ENCODE data around the gene TAS2R13.

TAS2R13 gene, protein sequence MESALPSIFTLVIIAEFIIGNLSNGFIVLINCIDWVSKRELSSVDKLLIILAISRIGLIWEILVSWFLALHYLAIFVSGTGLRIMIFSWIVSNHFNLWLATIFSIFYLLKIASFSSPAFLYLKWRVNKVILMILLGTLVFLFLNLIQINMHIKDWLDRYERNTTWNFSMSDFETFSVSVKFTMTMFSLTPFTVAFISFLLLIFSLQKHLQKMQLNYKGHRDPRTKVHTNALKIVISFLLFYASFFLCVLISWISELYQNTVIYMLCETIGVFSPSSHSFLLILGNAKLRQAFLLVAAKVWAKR

DNA sequence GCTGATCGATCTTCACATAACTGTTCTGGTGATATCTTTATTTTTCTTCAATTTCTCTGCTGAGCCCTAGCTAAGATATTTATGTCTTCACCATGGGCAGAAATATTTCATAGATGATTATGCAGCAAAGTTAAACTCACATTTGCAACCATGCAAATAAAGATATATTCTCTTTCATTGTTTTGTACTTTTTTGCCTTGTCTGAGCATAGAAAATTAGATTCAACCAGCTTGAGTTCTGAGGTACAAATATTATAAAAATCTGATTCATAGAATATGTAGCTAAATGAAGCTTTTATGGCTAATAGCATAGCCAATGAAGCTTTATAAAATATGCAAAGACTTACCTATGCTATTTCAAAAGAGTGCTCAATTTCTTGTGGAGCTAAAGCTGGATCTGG is at the start of gene TAS2R13:
Gene TAS2R13 (minus strand): TSS at position 101 of the 400 bp plus-strand sequence. CDS start 264 bp downstream, outside the sequence.
- no peak for DNase-seq (ENCODE audit: low read depth in 1 of 2, low spot score in 1 of 2)

DNA sequence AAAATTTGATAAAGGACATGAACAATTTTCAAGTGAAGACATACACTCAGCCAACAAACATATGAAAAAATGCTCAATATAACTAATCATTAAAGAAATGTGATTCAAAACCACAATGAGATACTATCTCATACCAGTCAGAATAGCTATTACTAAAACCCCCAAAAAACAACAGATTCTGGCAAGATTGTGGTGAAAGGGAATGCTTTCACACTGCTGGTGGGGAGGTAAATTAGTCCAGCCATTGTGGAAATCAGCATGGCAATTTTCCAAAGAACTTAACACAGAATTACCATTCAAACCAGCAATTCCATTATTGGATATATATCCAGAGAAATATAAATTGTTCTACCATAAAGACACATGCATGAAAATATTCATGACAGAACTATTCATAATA is 48.4 kb upstream of the TAS2R13 start:
- DNase-seq (ENCODE audit: low read depth in 1 of 2, low spot score in 1 of 2) = no peak

DNA sequence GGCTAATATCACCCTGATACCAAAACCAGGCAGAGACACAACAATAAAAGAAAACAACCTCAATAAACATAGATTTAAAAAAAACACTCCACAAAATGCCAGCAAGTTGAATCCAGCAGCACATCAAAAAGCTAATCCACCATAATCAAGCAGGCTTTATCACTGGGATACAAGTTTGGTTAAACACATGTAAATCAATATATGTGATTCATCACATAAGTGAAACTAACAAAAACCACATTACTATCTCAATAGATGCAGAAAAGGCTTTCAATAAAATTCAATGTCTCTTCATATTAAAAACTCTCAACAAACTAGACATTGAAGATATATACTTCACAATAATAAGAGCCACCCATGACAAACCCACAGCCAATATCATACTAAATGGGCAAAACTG is 46.7 kb upstream of the TAS2R13 start:
- no peak for DNase-seq (ENCODE audit: low read depth in 1 of 2, low spot score in 1 of 2)

DNA sequence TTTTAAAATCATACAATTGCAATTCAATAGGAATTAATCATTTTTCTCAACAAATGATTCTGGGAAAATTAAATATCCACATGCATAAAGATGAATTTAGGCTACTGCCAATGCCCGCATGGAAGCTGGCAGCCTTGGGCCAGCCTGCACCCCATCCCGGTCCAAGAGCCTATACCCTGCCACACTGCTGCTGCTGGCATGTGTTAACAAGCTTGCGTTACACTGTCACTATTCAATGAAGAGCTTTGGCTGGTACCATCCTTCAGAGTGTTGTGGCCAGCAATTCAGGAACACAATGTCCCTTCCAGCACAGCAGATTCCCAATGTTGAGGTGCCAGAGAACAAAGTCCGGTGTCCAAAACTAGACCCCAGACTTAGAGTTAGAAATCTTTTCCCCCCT is 43.3 kb upstream of the TAS2R13 start:
- no peak for DNase-seq (ENCODE audit: low read depth in 1 of 2, low spot score in 1 of 2)

DNA sequence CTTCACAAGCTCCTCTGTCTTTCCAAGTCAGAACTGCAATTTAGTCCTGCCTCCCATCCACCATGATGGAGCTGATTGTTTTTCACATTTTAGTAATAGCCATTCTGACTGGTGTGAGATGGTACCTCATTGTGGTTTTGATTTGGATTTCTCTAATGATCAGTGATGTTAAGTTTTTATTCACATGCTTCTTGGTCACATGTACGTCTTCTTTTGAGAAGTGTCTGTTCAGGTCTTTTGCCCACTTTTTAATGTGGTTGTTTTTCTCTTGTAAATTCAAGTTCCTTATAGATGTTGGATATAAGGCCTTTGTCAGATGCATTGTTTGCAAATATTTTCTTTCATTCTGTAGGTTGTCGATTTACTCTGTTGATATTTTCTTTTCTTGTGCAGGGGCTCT is 33.8 kb upstream of the TAS2R13 start:
- DNase-seq (ENCODE audit: low read depth in 1 of 2, low spot score in 1 of 2) = no peak

DNA sequence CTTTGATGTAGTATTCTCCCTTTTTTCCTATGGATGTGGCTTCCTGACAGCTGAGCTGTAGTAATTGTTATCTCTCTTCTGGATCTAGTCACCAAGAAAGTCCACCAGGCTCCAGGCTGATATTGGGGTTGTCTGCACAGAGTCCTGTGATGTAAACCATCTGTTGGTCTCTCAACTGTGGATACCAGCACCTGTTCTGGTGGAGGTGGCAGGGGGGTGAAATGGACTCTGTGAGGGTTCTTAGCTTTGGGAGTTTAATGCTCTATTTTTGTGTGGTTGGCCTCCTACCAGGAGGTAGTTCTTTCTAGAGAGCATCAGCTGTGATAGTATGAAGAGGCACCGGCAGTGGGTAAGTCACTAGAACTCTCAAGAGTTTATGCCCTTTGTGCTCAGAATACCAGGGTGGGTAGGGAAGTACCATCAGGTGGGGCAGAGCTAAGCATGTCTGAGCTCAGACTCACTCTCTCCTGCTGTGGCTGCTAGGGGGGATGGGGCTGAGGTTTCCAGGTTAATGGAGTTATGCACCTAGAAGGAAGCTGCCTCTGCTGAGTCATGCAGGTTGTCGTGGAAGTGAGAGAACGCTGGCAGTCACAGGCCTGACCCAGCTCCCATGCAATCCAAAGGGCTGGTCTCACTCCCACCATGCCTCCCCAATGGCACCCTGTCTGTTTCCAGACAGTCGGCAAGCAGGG is 32.7 kb upstream of the TAS2R13 start:
- DNase-seq (ENCODE audit: low read depth in 1 of 2, low spot score in 1 of 2) = no peak

DNA sequence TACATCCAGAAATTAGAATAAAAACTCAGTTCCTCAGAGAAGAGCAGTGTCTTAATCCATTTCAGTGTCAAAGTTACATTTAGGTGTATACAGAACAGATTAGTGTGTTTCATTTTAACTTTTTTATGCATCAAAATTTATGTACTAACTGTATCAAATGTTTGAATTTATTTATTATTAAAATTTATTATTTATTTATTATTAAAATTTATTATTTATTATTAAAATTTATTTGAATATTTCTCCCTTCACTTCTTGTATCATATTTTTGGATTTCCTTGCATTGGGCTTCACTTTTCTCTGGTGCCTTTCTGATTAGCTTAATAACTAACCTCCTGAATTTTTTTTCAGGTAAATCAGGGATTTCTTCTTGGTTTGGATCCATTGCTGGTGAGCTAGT is 32.0 kb upstream of the TAS2R13 start:
- DNase-seq (ENCODE audit: low read depth in 1 of 2, low spot score in 1 of 2) = no peak

DNA sequence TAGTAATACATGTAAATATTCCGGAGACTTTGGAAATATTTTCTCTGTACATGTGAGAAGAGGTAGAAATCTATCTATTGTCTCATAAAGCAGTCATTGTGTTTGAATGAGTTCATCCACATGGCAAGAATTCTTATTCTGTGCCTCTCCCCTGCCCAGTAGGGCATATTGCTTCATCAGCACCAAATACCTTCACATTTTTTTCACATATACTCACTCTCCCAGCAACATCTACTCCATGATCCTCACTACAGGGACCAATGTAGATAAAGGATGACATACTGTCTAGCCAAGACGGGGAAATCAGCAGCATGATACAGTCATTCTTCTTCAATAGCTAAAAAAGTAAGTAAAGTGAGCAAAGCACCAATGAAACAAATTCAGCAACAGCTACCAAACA is 31.0 kb upstream of the TAS2R13 start:
- DNase-seq (ENCODE audit: low read depth in 1 of 2, low spot score in 1 of 2) = no peak

DNA sequence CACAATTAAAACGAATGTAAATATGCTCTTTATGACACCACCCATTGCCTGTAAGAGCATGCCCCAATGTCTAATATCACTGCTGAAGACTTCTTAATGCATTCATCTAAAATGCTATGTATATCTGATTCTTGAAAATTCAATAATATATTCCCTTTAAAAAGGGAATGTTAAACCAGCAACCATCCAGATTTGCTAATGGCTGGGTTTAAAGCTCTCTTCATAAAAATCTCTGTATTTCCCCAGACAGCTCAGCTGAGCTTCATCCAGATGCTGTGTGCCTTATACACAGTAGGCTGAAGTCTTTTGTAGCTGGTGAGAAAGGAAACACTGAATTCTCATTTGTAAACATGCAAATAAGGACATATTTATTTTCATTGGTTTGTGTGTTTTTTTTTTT is 29.8 kb upstream of the TAS2R13 start, which contains the start of gene TAS2R14:
Gene TAS2R14 (minus strand): TSS at position 101 of the 400 bp plus-strand sequence. CDS start 56 bp downstream, at position 45.
- no peak for DNase-seq (ENCODE audit: low read depth in 1 of 2, low spot score in 1 of 2)

DNA sequence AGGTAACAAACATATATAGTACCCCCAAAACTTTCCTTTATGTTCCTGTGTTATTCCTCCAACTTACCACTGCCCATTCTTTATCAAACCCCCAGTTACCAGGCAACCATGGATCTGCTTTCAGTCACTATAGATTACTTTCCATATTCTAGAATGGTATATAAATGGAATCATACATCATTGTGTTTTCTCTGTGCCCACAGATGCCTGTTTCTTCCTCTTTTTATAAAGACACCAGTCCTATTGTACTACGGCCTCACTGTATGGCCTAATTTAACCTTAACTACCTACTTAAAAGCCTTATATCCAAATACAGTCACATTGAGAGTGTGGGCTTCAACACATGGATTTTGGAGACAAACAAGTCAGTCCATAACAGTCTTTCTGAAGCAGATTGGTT is 27.1 kb upstream of the TAS2R13 start:
- DNase-seq (ENCODE audit: low read depth in 1 of 2, low spot score in 1 of 2) = no peak

DNA sequence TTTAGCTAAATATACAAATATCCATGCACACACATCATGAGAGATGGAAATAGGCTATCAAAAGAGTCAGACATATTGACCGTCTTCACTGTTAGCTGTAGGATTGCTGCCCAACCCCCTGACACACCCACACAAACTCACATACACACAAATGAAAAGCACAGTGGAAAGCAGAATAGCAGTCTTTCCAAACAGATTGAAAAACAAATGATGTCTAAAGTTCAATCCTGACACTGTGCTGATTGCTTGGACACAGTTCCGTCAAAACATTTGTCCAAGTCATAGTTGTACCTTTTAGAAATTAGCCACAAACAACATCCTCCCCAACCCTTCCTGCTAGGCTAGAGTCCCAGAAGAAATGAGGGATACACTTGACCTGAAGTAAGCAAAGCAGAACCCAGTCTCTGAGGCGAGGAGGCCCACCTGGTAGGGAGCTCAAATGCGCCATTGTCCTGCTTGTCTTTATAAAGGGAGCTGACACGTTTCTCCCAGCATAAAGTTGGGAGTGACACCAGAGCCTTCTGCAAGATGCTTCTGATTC is 19.5 kb upstream of the TAS2R13 start, which contains the start of gene PRH2:
Gene PRH2 (plus strand): TSS at position 491 of the 541 bp plus-strand sequence. CDS start 38 bp downstream, at position 529.
- no peak for DNase-seq (ENCODE audit: low read depth in 1 of 2, low spot score in 1 of 2)

DNA sequence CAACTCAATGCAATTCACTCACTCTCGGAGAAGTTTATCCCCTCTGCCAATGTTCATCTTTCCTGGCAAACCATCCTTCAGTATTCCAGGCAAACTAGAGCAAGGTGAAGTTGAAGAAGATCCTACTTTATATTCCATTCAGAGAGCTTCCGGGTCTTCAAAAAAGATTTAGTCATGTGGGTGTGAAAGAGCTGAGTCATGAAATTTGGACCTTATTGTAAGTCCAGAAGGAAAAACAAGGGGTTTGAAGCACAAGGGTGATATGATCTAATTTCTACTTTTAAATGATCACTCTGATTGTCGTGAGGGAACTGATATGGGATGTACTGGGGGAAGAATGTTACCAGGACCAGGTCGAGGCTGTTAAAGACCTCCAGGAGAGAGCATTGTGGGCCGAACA is 16.9 kb upstream of the TAS2R13 start:
- DNase-seq (ENCODE audit: low read depth in 1 of 2, low spot score in 1 of 2) = no peak

DNA sequence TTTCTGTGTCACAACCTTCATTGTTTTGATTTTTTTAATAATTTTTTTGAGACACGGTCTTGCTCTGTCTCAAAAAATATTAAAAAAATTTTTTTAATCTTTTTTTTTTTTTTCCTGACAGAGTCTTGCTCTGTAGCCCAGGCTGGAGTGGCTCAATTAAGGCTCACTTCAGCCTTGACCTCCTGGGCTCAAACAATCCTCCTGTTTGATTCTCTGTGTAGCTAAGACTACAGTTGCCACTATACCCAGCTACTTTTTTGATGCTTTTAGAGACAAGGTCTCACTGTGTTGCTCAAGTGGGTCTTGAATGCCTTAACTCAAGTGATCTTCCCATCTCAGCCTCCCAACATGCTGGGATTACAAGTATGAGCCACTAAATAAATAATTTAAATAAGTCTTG is 10.4 kb upstream of the TAS2R13 start:
- no peak for DNase-seq (ENCODE audit: low read depth in 1 of 2, low spot score in 1 of 2)

DNA sequence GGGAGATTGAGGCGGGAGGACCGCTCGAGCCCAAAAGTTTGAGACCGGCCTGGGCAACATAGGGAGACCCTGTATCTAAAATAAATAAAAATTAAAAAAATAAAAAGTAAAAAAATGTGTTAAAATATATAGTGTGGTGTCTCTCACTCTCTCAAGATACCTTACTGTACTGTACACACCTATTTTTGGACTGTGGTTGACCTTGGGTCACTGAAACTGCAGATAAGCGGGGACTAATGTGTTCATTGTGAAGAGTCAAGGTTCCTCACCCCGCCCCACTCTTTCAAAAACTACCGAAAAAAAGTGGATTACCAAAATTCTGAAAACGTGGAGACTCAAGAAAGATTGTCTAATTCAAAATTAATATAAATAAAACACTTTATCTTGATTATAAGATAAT is 1.0 kb upstream of the TAS2R13 start:
- no peak for DNase-seq (ENCODE audit: low read depth in 1 of 2, low spot score in 1 of 2)

DNA sequence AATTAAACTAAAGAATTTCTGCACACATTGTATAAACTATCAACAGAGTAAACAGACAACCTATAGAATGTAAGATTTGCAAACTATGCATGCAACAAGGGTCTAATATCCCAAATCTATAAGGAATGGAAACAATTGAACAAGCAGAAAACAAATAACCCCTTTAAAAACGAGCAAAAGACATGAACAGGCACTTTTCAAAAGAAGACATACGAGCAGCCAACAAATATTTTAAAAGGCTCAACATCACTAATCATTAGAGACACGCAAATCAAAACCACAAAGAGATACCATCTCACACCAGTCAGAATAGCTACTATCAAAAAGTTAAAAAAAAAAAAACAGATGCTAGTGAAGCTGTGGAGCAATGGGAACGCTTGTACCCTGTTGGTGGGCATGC is 4.7 kb downstream of the TAS2R13 start:
- DNase-seq (ENCODE audit: low read depth in 1 of 2, low spot score in 1 of 2) = no peak

DNA sequence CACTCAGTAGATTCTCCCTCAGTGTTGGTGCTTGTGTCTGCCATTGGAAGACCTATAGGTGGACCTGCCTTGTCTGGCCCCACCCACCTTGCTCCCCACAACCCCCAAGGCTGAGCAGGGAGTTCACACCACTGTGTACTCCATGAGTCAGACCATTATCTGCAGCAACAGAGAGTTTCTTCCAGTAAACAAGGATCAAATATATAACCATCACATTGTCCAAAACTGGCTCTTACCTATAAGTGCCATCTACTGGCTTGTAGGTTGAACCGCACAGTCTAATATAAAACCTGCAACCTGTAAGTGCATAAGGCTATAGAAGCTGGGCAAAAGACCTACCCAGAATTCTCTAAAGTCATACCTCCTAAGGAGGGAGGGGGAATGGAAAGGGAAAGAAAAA is 7.9 kb downstream of the TAS2R13 start:
- DNase-seq (ENCODE audit: low read depth in 1 of 2, low spot score in 1 of 2) = no peak

DNA sequence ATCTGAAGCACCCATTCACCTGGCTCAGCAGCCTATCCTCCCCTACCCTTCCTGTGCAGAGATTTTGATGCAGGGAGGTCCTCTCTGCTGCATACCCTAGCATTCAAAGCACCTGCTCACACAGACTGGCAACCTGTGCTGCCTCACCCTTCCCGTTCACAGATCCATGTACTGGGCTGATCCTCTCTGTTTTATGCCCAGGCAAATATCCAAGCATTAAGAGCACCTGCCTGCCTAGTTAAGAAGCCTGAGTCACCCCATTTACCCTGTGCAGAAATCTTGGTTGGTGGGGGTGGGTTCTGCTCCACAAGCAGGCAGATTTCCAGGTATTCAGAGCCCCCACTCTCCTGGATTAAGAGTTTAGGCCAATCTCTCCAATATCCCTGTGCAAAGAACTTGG is 8.4 kb downstream of the TAS2R13 start:
- no peak for DNase-seq (ENCODE audit: low read depth in 1 of 2, low spot score in 1 of 2)

DNA sequence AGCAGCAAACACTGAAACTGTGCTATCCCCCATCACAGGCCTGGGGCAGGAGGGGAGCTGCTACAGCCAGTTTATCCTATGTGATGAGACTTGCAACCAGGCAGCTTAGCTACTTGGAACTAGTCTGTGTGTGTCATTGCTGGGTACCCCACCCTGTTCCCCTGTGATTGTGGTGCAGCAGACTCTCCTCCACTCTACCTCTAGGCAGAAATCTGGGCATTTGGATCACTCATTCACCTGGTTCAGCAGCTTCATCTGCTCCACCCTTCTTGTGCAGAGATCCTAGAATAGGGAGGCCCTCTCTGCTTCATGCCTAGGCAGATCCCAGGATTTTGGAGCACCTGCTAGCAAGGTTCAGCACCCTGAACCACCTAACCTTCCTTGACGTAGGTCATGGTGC is 8.8 kb downstream of the TAS2R13 start:
- no peak for DNase-seq (ENCODE audit: low read depth in 1 of 2, low spot score in 1 of 2)

DNA sequence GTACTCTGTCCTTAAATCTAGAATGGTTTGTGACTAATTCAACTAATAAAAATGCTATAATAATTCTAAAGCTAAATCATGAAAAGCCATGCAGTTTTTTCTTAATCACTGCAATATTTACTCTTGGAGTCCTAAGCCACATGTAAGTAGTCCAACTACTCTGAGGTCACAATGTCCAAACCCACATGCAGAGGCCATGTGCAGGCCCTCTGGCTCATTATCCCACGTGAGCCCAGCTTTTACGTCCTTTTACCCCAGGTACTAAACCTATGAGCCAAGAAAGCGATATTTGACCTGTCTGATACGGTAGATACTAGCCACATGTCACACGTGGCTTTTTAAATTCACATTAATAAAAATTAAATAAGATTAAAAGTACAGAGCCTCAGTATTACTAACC is 12.5 kb downstream of the TAS2R13 start:
- no peak for DNase-seq (ENCODE audit: low read depth in 1 of 2, low spot score in 1 of 2)

DNA sequence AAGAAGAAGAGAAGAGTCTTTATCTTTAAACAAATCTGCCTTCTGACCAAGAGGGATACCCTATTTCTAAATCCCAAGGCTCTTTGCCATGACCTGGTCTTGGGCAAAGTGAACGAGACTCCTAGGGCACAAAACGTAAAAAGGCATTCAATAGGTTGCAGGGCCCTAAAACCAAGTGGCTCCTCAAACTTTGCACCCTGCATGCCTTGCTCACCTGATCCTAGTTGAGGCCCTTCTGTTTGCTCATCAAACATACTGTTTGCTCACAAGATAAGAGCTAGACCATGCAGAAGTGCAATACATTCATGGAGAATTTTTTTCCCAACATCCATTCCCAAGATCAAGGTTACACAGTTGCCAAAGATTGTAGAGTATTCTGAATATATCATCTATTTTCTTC is 17.4 kb downstream of the TAS2R13 start:
- DNase-seq (ENCODE audit: low read depth in 1 of 2, low spot score in 1 of 2) = no peak

DNA sequence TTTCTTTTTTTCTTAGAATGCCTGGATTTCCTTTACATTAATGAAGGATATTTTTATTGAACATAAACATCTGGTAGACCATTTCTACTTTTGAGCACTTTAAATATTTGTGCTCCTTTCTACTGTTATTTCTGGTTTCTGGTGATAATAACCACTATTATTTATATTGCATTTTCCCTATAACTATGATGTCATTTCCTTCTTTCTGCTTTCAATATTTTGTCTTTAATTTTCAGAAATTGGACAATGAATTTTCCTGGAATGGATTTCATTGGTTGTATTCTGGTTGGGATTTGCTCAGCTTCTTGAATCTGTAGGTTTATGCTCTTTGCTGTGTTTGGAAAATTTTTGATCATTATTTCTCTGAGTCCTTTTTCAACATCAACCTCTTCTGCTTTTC is 20.1 kb downstream of the TAS2R13 start:
- no peak for DNase-seq (ENCODE audit: low read depth in 1 of 2, low spot score in 1 of 2)

DNA sequence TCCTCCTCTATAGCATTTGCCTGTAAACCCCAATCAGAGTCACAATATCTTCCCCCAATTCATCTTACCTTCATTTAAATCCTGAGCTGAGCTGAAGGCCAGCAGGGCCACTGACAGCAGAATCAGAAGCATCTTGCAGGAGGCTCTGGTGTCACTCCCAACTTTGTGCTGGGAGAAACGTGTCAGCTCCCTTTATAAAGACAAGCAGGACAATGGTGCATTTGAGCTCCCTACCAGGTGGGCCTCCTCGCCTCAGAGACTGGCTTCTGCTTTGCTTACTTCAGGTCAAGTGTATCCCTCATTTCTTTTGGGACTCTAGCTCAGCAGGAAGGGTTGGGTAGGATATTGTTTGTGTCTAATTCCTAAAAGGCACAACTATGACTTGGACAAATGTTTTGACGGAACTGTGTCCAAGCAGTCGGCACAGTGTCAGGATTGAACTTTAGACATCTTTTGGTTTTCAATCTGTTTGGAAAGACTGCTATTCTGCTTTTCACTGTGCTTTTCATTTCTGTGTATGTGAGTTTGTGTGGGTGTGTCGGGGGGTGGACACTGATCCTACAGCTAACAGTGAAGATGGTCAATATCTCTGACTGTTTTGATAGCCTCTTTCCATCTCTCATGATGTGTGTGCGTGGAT is 25.2 kb downstream of the TAS2R13 start, which contains the start of gene PRH1:
Gene PRH1 (minus strand): TSS at position 170 of the 640 bp plus-strand sequence. CDS start 38 bp downstream, at position 132.
- no peak for DNase-seq (ENCODE audit: low read depth in 1 of 2, low spot score in 1 of 2)

Data from activated CD4-positive, alpha-beta T cell treated with anti-CD3 and anti-CD28 coated beads, Interleukin-2, amount 50 U/mL, for 24 hours (primary cell).